IMR-90 (cell line): Measurements from ENCODE around the gene FBXO30. TPM values are rescaled to one million over a fixed set of nuclear protein-coding genes. Genes with fewer than 3 reads are reported as not detected.

Experiments
- ATAC-seq: fragments of 200-7000 bp; cut with Tn5 transposase; 2 replicates; pipeline ENCODE4 v1.9.1; 2020; ENCODE audit warnings: low read depth, mild to moderate bottlenecking, moderate library complexity
- BruUV-seq: library from RNA; stranded (reverse); fragments of 400-500 nt; replicated peaks from 2 replicates; lab custom pipeline; 2021; lab: Mats Ljungman, UMichigan
- CTCF ChIA-PET: fragments of 300-600 bp; formaldehyde crosslinking; extraction: SDS; loops from one replicate; lab custom pipeline; 2021; ENCODE audit warnings: antibody characterized with exemption; lab: Yijun Ruan, JAX
- POLR2A ChIA-PET: fragments of 300-600 bp; sonication (Branson Sonifier 250); formaldehyde crosslinking; loops from one replicate; lab custom pipeline; 2022; ENCODE audit warnings: antibody characterized with exemption; ENCODE audit not compliant: unreplicated experiment; lab: Charles Lee
- DNase-seq: peaks from one replicate; pipeline ENCODE4 v3.0.0; 2013
- H2AFZ ChIP-seq: replicated peaks from 2 replicates; pipeline ENCODE3; 2013; ENCODE audit warnings: low read length, mild to moderate bottlenecking; ENCODE audit not compliant: poor library complexity
- H2AK5ac ChIP-seq: 2 replicates; pipeline ENCODE4 v1.6.1; 2013; ENCODE audit warnings: low read depth, low read length, inconsistent platforms
- H2AK9ac ChIP-seq: replicated peaks from 2 replicates; pipeline ENCODE3; 2013; ENCODE audit warnings: mild to moderate bottlenecking, low read depth, low read length, moderate library complexity; ENCODE audit not compliant: poor library complexity
- H2BK120ac ChIP-seq: 2 replicates; pipeline ENCODE4 v1.6.1; 2013; ENCODE audit warnings: low read depth, low read length, inconsistent platforms
- H2BK15ac ChIP-seq: 3 replicates; pipeline ENCODE4 v1.6.1; 2013; ENCODE audit warnings: low read depth, low read length, inconsistent platforms
- H2BK20ac ChIP-seq: 2 replicates; pipeline ENCODE4 v1.6.1; 2013; ENCODE audit warnings: low read depth, mild to moderate bottlenecking, inconsistent platforms, low read length, moderate library complexity
- H2BK5ac ChIP-seq: 2 replicates; pipeline ENCODE4 v1.6.1; 2013; ENCODE audit warnings: mild to moderate bottlenecking, low read depth, low read length, inconsistent platforms; ENCODE audit not compliant: poor library complexity, severe bottlenecking
- H3K14ac ChIP-seq: replicated peaks from 2 replicates; pipeline ENCODE4 v1.6.1; 2013; ENCODE audit warnings: low read depth, low read length, inconsistent platforms
- H3K18ac ChIP-seq: 2 replicates; pipeline ENCODE4 v1.6.1; 2013; ENCODE audit warnings: low read depth, low read length, control low read depth
- H3K23ac ChIP-seq: 2 replicates; pipeline ENCODE4 v1.6.1; 2013; ENCODE audit warnings: low read depth, low read length, inconsistent platforms
- H3K27ac ChIP-seq: 2 replicates; pipeline ENCODE4 v1.5.1; 2013; ENCODE audit warnings: mild to moderate bottlenecking, control low read depth, low read length; ENCODE audit not compliant: insufficient read depth
- H3K27me3 ChIP-seq: 2 replicates; pipeline ENCODE4 v1.6.1; 2013; ENCODE audit warnings: low read length; ENCODE audit not compliant: control insufficient read depth, insufficient read depth
- H3K36me3 ChIP-seq: 2 replicates; pipeline ENCODE4 v1.6.1; 2013; ENCODE audit warnings: low read length, mixed read lengths; ENCODE audit not compliant: control insufficient read depth, insufficient read depth
- H3K4ac ChIP-seq: 2 replicates; pipeline ENCODE4 v1.6.1; 2013; ENCODE audit warnings: low read depth, low read length, inconsistent platforms
- H3K4me1 ChIP-seq: 2 replicates; pipeline ENCODE4 v1.6.1; 2013; ENCODE audit warnings: low read length, mixed read lengths; ENCODE audit not compliant: control insufficient read depth, insufficient read depth
- H3K4me2 ChIP-seq: 2 replicates; pipeline ENCODE4 v1.6.1; 2013; ENCODE audit warnings: low read depth, mild to moderate bottlenecking, control low read depth, low read length, moderate library complexity
- H3K4me3 ChIP-seq: 2 replicates; pipeline ENCODE4 v1.5.1; 2013; ENCODE audit warnings: low read depth, mild to moderate bottlenecking, control low read depth, low read length, moderate library complexity; ENCODE audit not compliant: insufficient read depth
- H3K56ac ChIP-seq: 2 replicates; pipeline ENCODE4 v1.6.1; 2013; ENCODE audit warnings: low read length, inconsistent platforms; ENCODE audit not compliant: insufficient read depth; ENCODE audit errors: extremely low read depth
- H3K79me1 ChIP-seq, 2 experiments: 2 replicates each; pipeline ENCODE4 v1.6.1; 2013; ENCODE audit warnings: low read length in 2 of 2, inconsistent platforms in 1 of 2, low read depth in 1 of 2
- H3K9ac ChIP-seq: 2 replicates; pipeline ENCODE4 v1.6.1; 2013; ENCODE audit warnings: low read depth, low read length, control low read depth
- H3K9me1 ChIP-seq: 2 replicates; pipeline ENCODE4 v1.6.1; 2013; ENCODE audit warnings: low read length, inconsistent platforms; ENCODE audit not compliant: insufficient read depth
- H3K9me3 ChIP-seq: 2 replicates; pipeline ENCODE4 v1.6.1; 2013; ENCODE audit warnings: low read length; ENCODE audit not compliant: control insufficient read depth, insufficient read depth
- H4K20me1 ChIP-seq: 2 replicates; pipeline ENCODE4 v1.6.1; 2013; ENCODE audit warnings: low read length, inconsistent platforms; ENCODE audit not compliant: insufficient read depth
- H4K5ac ChIP-seq: 2 replicates; pipeline ENCODE4 v1.6.1; 2013; ENCODE audit warnings: mild to moderate bottlenecking, low read depth, low read length, control low read depth
- H4K8ac ChIP-seq, 2 experiments: 2 replicates each; pipeline ENCODE4 v1.6.1; 2013; ENCODE audit warnings: low read depth in 2 of 2, low read length in 2 of 2, control low read depth in 1 of 2, inconsistent platforms in 1 of 2
- H4K91ac ChIP-seq: 2 replicates; pipeline ENCODE4 v1.6.1; 2013; ENCODE audit warnings: low read depth, low read length, inconsistent platforms; ENCODE audit not compliant: insufficient read depth
- BHLHE40 ChIP-seq: fragments of 150-350 bp; IDR thresholded peaks from 2 replicates; pipeline ENCODE4 v1.6.1; 2016; ENCODE audit warnings: mild to moderate bottlenecking, low read depth, low read length
- CEBPB ChIP-seq: IDR thresholded peaks from 2 replicates; pipeline ENCODE4 v1.6.1; 2012; ENCODE audit warnings: low read depth, low read length, improper control_type of control experiment
- CHD1 ChIP-seq: IDR thresholded peaks from 2 replicates; pipeline ENCODE4 v1.6.1; 2012; ENCODE audit warnings: low read depth, low read length, improper control_type of control experiment
- FOS ChIP-seq: fragments of 150-350 bp; IDR thresholded peaks from 2 replicates; pipeline ENCODE4 v1.6.1; 2016; ENCODE audit warnings: low read depth, low read length
- MAFK ChIP-seq: IDR thresholded peaks from 2 replicates; pipeline ENCODE4 v1.6.1; 2012; ENCODE audit warnings: low read depth, low read length, improper control_type of control experiment
- MAZ ChIP-seq: IDR thresholded peaks from 2 replicates; pipeline ENCODE4 v1.6.1; 2012; ENCODE audit warnings: low read depth, mild to moderate bottlenecking, low read length, improper control_type of control experiment, moderate library complexity, borderline replicate concordance
- MXI1 ChIP-seq: IDR thresholded peaks from 2 replicates; pipeline ENCODE4 v1.6.1; 2012; ENCODE audit warnings: low read depth, mild to moderate bottlenecking, low read length, moderate library complexity, borderline replicate concordance
- NFE2L2 ChIP-seq: fragments of 150-350 bp; IDR thresholded peaks from 2 replicates; pipeline ENCODE4 v1.6.1; 2016; ENCODE audit warnings: low read depth, mild to moderate bottlenecking, low read length
- POLR2A ChIP-seq: IDR thresholded peaks from 2 replicates; pipeline ENCODE4 v1.6.1; 2012; ENCODE audit warnings: mild to moderate bottlenecking, low read depth, low read length
- RAD21 ChIP-seq: IDR thresholded peaks from 2 replicates; pipeline ENCODE4 v1.6.1; 2012; ENCODE audit warnings: low read length, improper control_type of control experiment
- RCOR1 ChIP-seq: IDR thresholded peaks from 2 replicates; pipeline ENCODE4 v1.6.1; 2012; ENCODE audit warnings: mild to moderate bottlenecking, low read length, improper control_type of control experiment; ENCODE audit not compliant: insufficient replicate concordance
- RFX5 ChIP-seq: IDR thresholded peaks from 2 replicates; pipeline ENCODE4 v1.8.0; 2012; ENCODE audit warnings: low read depth, mild to moderate bottlenecking, low read length, moderate library complexity
- SMC3 ChIP-seq: fragments of 150-350 bp; IDR thresholded peaks from 2 replicates; pipeline ENCODE4 v1.6.1; 2016; ENCODE audit warnings: low read depth, mild to moderate bottlenecking, antibody characterized with exemption, low read length, moderate library complexity
- USF2 ChIP-seq: fragments of 150-350 bp; IDR thresholded peaks from 2 replicates; pipeline ENCODE4 v1.6.1; 2017; ENCODE audit warnings: mild to moderate bottlenecking, antibody characterized with exemption, low read length, low read depth
- WGBS, 2 experiments: methylation state at CpG; one replicate each; pipeline versions ENCODE4 v1.1.5 to v1.1.7; 2013; ENCODE audit warnings: missing lambda C conversion rate in 2 of 2; ENCODE audit not compliant: insufficient read length in 1 of 2; ENCODE audit errors: extremely low coverage in 2 of 2; 5-methylcytosine and 5-hydroxymethylcytosine counted together
- dilution Hi-C: fragments of 300-500 bp; cut with HindIII; formaldehyde crosslinking; loops from one replicate; pipeline ENCODE4 v1.14.3; 2018; ENCODE audit warnings: low sequenced_read_pairs; ENCODE audit not compliant: unreplicated experiment
- in situ Hi-C: fragments of 300-500 bp; cut with MboI; formaldehyde crosslinking; loops from 3 replicates; pipeline ENCODE4 v1.14.3; 2019; ENCODE audit warnings: low sequenced_read_pairs, inconsistent platforms, mixed read lengths
- intact Hi-C: fragments of 100-400 bp; cut with micrococcal nuclease; formaldehyde crosslinking; loops from 2 replicates; pipeline ENCODE4 v1.10.0; 2022
- polyA plus RNA-seq, 3 experiments: library from polyadenylated mRNA; depleted of rRNA; stranded (reverse); fragments of >200 nt; gene quantifications; 2 replicates each; pipeline ENCODE4 v1.2.3, GENCODE V29; 2012; ENCODE audit warnings: low replicate concordance in 1 of 3
- total RNA-seq: library from RNA; depleted of rRNA; stranded (reverse); fragments of >200 nt; gene quantifications from 2 replicates; pipeline ENCODE4 v1.2.3, GENCODE V29; 2012
- TF ChIP-seq, protein P1 (sequence below): fragments of 150-350 bp; IDR thresholded peaks from 2 replicates; pipeline ENCODE4 v1.6.1; 2016; ENCODE audit warnings: low read depth, mild to moderate bottlenecking, low read length, moderate library complexity, borderline replicate concordance
- TF ChIP-seq, protein P2 (sequence below): conservative IDR thresholded peaks from 2 replicates; pipeline ENCODE4 v1.5.1; 2012; ENCODE audit warnings: mild to moderate bottlenecking, low read depth, low read length, improper control_type of control experiment

Gene FBXO30
- total and polyA plus RNA-seq, 2 of the 4 experiments (the other 2 are of a cell fraction) = 3.1 to 9.3 TPM

DNA sequence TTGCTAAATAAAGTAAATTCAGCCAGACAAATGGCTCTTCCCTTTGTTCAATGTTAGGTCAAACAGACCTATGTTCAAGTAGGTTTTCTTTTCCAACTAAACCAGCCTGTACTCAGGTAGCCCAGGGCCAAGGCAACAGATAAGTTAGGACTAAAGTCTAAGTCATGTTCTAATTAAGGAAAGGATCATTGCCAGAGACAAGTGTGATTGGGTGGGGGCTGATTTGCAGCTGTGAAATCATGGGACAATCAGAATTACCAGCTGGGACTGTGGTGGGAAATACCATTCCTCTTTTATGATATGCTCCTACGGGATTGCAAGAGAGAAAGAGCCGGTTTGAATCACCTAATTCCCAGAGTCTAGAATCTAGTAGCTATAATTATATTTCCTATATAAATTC is 4.2 kb upstream of the FBXO30 start:
- in situ Hi-C loops = no loop called here
- Histone ChIP-seq H3K4me2 (no peak overlapping the region), H2BK20ac (no peak overlapping the region), H4K91ac (no peak overlapping the region), H2AK5ac (no peak overlapping the region), H4K8ac (no peak overlapping the region), H3K9me1 (no peaks in the 10 kb centered on the region), H3K4me3 (no peak overlapping the region), H3K23ac (no peak overlapping the region), H3K36me3 (no peaks in the 10 kb centered on the region), H3K56ac (no peak overlapping the region), H3K4ac (no peak overlapping the region), H2AK9ac (no peak overlapping the region), H3K4me1 (peaks cover 4% of the 10 kb centered on the region; the same call in 1 of the 2 replicates), H4K5ac (no peak overlapping the region), H3K27ac (no peak overlapping the region), H4K20me1 (no peaks in the 10 kb centered on the region), H3K14ac (no peak overlapping the region), H3K9me3 (no peaks in the 10 kb centered on the region), H2BK15ac (no peak overlapping the region), H3K79me1 (peaks cover 9 to 19% of the 10 kb centered on the region in 2 experiments; a peak in 3 of 4 replicates), H2BK5ac (no peak overlapping the region), H3K18ac (no peak overlapping the region), H3K27me3 (no peaks in the 10 kb centered on the region), H3K9ac (no peak overlapping the region), H2AFZ (no peak overlapping the region), H2BK120ac (no peak overlapping the region)
- BruUV-seq = no TSS peak
- dilution Hi-C loops = no loop called here
- ChIA-PET CTCF (interaction anchor here (0.6 kb wide), 1 partner anchor 583 kb away, joined by 4 read pairs; no protein-coding TSS in a partner anchor), POLR2A (no interaction called here)
- TF ChIP-seq, protein P1, sequence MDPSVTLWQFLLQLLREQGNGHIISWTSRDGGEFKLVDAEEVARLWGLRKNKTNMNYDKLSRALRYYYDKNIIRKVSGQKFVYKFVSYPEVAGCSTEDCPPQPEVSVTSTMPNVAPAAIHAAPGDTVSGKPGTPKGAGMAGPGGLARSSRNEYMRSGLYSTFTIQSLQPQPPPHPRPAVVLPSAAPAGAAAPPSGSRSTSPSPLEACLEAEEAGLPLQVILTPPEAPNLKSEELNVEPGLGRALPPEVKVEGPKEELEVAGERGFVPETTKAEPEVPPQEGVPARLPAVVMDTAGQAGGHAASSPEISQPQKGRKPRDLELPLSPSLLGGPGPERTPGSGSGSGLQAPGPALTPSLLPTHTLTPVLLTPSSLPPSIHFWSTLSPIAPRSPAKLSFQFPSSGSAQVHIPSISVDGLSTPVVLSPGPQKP = no peak
- TF ChIP-seq BHLHE40 (no peak), RCOR1 (no peak), USF2 (no peak), POLR2A (no peak), MXI1 (no peak), CEBPB (no peak), RFX5 (no peak), RAD21 (no peak), FOS (no peak), MAZ (no peak), MAFK (no peak), SMC3 (no peak), CHD1 (no peak), NFE2L2 (no peak)
- TF ChIP-seq, protein P2, sequence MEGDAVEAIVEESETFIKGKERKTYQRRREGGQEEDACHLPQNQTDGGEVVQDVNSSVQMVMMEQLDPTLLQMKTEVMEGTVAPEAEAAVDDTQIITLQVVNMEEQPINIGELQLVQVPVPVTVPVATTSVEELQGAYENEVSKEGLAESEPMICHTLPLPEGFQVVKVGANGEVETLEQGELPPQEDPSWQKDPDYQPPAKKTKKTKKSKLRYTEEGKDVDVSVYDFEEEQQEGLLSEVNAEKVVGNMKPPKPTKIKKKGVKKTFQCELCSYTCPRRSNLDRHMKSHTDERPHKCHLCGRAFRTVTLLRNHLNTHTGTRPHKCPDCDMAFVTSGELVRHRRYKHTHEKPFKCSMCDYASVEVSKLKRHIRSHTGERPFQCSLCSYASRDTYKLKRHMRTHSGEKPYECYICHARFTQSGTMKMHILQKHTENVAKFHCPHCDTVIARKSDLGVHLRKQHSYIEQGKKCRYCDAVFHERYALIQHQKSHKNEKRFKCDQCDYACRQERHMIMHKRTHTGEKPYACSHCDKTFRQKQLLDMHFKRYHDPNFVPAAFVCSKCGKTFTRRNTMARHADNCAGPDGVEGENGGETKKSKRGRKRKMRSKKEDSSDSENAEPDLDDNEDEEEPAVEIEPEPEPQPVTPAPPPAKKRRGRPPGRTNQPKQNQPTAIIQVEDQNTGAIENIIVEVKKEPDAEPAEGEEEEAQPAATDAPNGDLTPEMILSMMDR = no peak
- WGBS, 2 experiments = no CpG with 5 or more reads among the region's 2 CpGs
- intact Hi-C loops = loop anchor here (10.0 kb wide), 1 partner anchor 726 kb away; the partner anchor contains the start of gene RAB32
- no peak for DNase-seq
- no peak for ATAC-seq
